PC-3 (cell line): ENCODE data around the gene OR14A16. TPM values are rescaled to one million over a fixed set of nuclear protein-coding genes. Genes with fewer than 3 reads are reported as not detected.
A peak's percentile ranks its signal among the peaks of the same experiment; 100 is the strongest.

ENCODE experiments used
- ATAC-seq: fragments of 200-7000 bp; cut with Tn5 transposase; 2 replicates; pipeline ENCODE4 v1.9.1; 2020; ENCODE audit warnings: mild to moderate bottlenecking, moderate library complexity
- BruUV-seq: library from RNA; stranded (reverse); fragments of 400-500 nt; replicated peaks from 2 replicates; lab custom pipeline; 2021; lab: Mats Ljungman, UMichigan
- CTCF ChIA-PET: fragments of 300-600 bp; sonication (Branson Sonifier 250); formaldehyde crosslinking; loops from one replicate; lab custom pipeline; 2022; ENCODE audit warnings: antibody characterized with exemption; lab: Charles Lee
- POLR2A ChIA-PET: fragments of 300-600 bp; sonication (Branson Sonifier 250); formaldehyde crosslinking; loops from one replicate; lab custom pipeline; 2022; ENCODE audit warnings: antibody characterized with exemption; ENCODE audit not compliant: unreplicated experiment; lab: Charles Lee
- DNase-seq: peaks from one replicate; pipeline ENCODE4 v3.0.0-alpha.2; 2015
- H2AFZ ChIP-seq: fragments of 300-600 bp; sonication (generic); 2 replicates; pipeline ENCODE4 v1.6.0; 2016; ENCODE audit warnings: antibody characterized with exemption, low read length
- H3F3A ChIP-seq: fragments of 300-600 bp; sonication (generic); one replicate; pipeline ENCODE4 v1.6.0; 2017; ENCODE audit warnings: antibody characterized with exemption, low read length, control low read depth, mild to moderate bottlenecking; ENCODE audit not compliant: unreplicated experiment
- H3K27ac ChIP-seq: fragments of 300-600 bp; sonication (generic); 2 replicates; pipeline ENCODE4 v1.5.1; 2016; ENCODE audit warnings: mild to moderate bottlenecking, low read length
- H3K27me3 ChIP-seq: fragments of 300-600 bp; sonication (generic); 2 replicates; pipeline ENCODE4 v1.6.1; 2016; ENCODE audit warnings: low read length, mixed read lengths
- H3K36me3 ChIP-seq: fragments of 300-600 bp; sonication (generic); 2 replicates; pipeline ENCODE4 v1.6.1; 2016; ENCODE audit warnings: low read depth, mixed run types, low read length, mixed read lengths
- H3K4me1 ChIP-seq: fragments of 300-600 bp; sonication (generic); 2 replicates; pipeline ENCODE4 v1.5.1; 2016; ENCODE audit warnings: low read length; ENCODE audit not compliant: insufficient read depth
- H3K4me2 ChIP-seq: fragments of 300-600 bp; sonication (generic); 2 replicates; pipeline ENCODE4 v1.6.0; 2016; ENCODE audit warnings: low read length
- H3K4me3 ChIP-seq: fragments of 300-600 bp; sonication (generic); 2 replicates; pipeline ENCODE4 v1.5.1; 2016; ENCODE audit warnings: mild to moderate bottlenecking, low read length, mixed read lengths
- H3K79me2 ChIP-seq: fragments of 300-600 bp; sonication (generic); 2 replicates; pipeline ENCODE4 v1.6.1; 2017; ENCODE audit warnings: low read length, mixed read lengths
- H3K9ac ChIP-seq: fragments of 300-600 bp; sonication (generic); 2 replicates; pipeline ENCODE4 v1.6.0; 2016; ENCODE audit warnings: mild to moderate bottlenecking, low read length
- H3K9me2 ChIP-seq: fragments of 300-600 bp; sonication (generic); replicated peaks from 2 replicates; pipeline ENCODE4 v1.6.1; 2016; ENCODE audit warnings: mixed run types, low read length, mixed read lengths
- H3K9me3 ChIP-seq: fragments of 300-600 bp; sonication (generic); 2 replicates; pipeline ENCODE4 v1.6.1; 2016; ENCODE audit warnings: low read length, mixed read lengths
- H4K20me1 ChIP-seq: fragments of 300-600 bp; sonication (generic); 2 replicates; pipeline ENCODE4 v1.6.1; 2016; ENCODE audit warnings: low read length, mixed read lengths
- EZH2 ChIP-seq: fragments of 300-600 bp; sonication (generic); IDR thresholded peaks from one replicate; pipeline ENCODE4 v1.6.1; 2017; ENCODE audit warnings: antibody characterized with exemption, mild to moderate bottlenecking, low read length; ENCODE audit not compliant: unreplicated experiment
- EZH2phosphoT487 ChIP-seq: fragments of 300-600 bp; sonication (generic); IDR thresholded peaks from 2 replicates; pipeline ENCODE4 v1.6.1; 2018; ENCODE audit warnings: mild to moderate bottlenecking, antibody characterized with exemption, low read length, borderline replicate concordance
- intact Hi-C: fragments of 100-400 bp; cut with micrococcal nuclease; formaldehyde crosslinking; loops from 2 replicates; pipeline ENCODE4 v1.9.0; 2023
- total RNA-seq: library from RNA; depleted of rRNA; stranded (reverse); fragments of >200 nt; gene quantifications from 2 replicates; pipeline ENCODE4 v1.2.3, GENCODE V29; 2014
- TF ChIP-seq, protein P1 (sequence below): fragments of 300-600 bp; sonication (generic); conservative IDR thresholded peaks from 2 replicates; pipeline ENCODE4 v1.5.1; 2017; ENCODE audit warnings: antibody characterized with exemption, low read depth, mild to moderate bottlenecking, low read length

Gene OR14A16
- total RNA-seq, 1 experiment from 2014 or later: not detected

DNA sequence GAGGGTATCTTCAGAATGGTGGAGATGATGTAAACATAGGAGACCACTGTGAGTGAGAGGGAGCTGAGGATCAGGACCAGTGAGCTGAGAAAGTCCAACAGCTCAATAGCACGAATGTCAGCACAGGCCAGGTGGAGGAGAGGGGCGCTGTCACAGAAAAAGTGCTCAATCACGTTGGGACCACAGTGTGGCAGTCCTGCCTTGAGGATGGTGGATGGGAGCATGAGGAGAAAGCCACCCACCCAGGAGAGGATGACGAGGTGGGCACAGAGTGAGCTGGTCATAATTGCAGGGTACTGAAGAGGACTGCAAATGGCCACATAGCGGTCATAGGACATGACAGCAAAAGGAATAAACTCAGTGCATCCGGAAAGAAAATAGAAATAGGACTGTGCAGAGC, 9.7 kb upstream of the OR14A16 start:
- no peaks in the 10 kb centered on the region for H3K9me2 ChIP-seq
- intact Hi-C loops: no loop called here
- no peaks in the 10 kb centered on the region for H3F3A ChIP-seq
- no peaks in the 10 kb centered on the region for H3K36me3 ChIP-seq
- no peaks in the 10 kb centered on the region for H3K9me3 ChIP-seq
- no TSS peak for BruUV-seq
- no peak overlapping the region for H3K4me3 ChIP-seq
- no peak overlapping the region for H3K9ac ChIP-seq
- POLR2A ChIA-PET: no interaction called here
- no peaks in the 10 kb centered on the region for H3K27me3 ChIP-seq
- no peak overlapping the region for H2AFZ ChIP-seq
- no peak for TF ChIP-seq EZH2phosphoT487
- TF ChIP-seq, protein P1, sequence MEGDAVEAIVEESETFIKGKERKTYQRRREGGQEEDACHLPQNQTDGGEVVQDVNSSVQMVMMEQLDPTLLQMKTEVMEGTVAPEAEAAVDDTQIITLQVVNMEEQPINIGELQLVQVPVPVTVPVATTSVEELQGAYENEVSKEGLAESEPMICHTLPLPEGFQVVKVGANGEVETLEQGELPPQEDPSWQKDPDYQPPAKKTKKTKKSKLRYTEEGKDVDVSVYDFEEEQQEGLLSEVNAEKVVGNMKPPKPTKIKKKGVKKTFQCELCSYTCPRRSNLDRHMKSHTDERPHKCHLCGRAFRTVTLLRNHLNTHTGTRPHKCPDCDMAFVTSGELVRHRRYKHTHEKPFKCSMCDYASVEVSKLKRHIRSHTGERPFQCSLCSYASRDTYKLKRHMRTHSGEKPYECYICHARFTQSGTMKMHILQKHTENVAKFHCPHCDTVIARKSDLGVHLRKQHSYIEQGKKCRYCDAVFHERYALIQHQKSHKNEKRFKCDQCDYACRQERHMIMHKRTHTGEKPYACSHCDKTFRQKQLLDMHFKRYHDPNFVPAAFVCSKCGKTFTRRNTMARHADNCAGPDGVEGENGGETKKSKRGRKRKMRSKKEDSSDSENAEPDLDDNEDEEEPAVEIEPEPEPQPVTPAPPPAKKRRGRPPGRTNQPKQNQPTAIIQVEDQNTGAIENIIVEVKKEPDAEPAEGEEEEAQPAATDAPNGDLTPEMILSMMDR: peak; percentile 36
- TF ChIP-seq EZH2: no peak
- H4K20me1 ChIP-seq: no peaks in the 10 kb centered on the region
- no peak; the same call in 1 of the 2 replicates for ATAC-seq
- CTCF ChIA-PET: no interaction called here
- no peaks in the 10 kb centered on the region for H3K79me2 ChIP-seq
- H3K4me2 ChIP-seq: no peak overlapping the region
- no peaks in the 10 kb centered on the region for H3K4me1 ChIP-seq
- no peak overlapping the region for H3K27ac ChIP-seq
- no peak for DNase-seq

DNA sequence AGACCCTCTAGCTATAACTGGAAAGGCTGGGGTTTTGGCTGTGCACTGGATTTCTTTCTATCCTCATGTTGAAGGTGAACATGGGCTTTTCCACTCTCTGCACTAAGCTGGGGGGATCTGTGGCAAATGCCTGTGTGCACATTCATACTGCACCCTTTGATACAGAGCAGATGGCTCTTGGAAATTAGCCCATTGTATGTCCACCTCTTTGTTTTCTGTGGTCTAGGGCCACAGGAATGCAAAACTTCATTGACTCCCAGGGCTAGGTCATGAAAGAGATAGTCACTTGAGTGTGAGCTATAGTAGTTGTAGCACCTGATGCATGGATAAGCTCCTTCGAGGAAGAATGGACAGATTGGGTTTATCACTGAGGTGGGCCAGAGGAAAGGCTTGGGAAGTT, 5.7 kb upstream of the OR14A16 start:
- TF ChIP-seq, protein P1: no peak
- TF ChIP-seq EZH2phosphoT487: no peak
- no peak for TF ChIP-seq EZH2
- Histone ChIP-seq H3K4me2 (no peak overlapping the region), H3K9ac (no peak overlapping the region), H3K27me3 (no peaks in the 10 kb centered on the region), H3K4me1 (no peaks in the 10 kb centered on the region), H2AFZ (no peak overlapping the region), H3K36me3 (no peaks in the 10 kb centered on the region), H4K20me1 (no peaks in the 10 kb centered on the region), H3K9me3 (no peaks in the 10 kb centered on the region), H3K9me2 (no peaks in the 10 kb centered on the region), H3K4me3 (no peak overlapping the region), H3K79me2 (no peaks in the 10 kb centered on the region), H3F3A (no peaks in the 10 kb centered on the region), H3K27ac (no peak overlapping the region)
- intact Hi-C loops: loop anchor here (2.0 kb wide), 1 partner anchor 19 kb away; no protein-coding TSS in a partner anchor
- DNase-seq (no peak), ATAC-seq (peak; percentile 13; the same call in 1 of the 2 replicates)
- POLR2A ChIA-PET: no interaction called here
- BruUV-seq: no TSS peak
- CTCF ChIA-PET: no interaction called here

DNA sequence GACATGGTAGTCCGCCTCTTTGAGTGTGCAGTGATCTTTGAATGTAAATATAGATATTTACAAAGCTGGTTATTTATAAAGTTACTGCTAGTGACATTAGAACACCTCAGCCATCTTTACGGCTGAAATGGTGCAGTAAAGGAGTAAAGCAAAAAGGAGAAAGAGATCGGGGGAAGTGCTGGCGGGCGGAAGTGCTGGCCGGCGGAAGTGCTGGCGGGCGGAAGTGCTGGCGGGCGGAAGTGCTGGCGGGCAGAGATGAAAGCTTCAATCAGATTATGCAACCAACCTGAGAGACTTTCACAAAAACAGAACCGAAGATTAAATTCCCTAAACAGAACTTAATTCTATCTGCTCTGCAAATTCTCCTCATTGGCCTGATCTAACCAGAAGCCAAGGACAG, 1.4 kb upstream of the OR14A16 start:
- 0 out of 2 replicates have a peak, but pooled peaks cover 3% of the 10 kb centered on the region for H3K9me2 ChIP-seq
- no peak overlapping the region for H3K4me2 ChIP-seq
- no peak overlapping the region for H3K27ac ChIP-seq
- CTCF ChIA-PET: no interaction called here
- DNase-seq (no peak), ATAC-seq (no peak)
- H3K36me3 ChIP-seq: no peaks in the 10 kb centered on the region
- H4K20me1 ChIP-seq: no peaks in the 10 kb centered on the region
- no peaks in the 10 kb centered on the region for H3K79me2 ChIP-seq
- no peaks in the 10 kb centered on the region for H3K27me3 ChIP-seq
- no peaks in the 10 kb centered on the region for H3K4me1 ChIP-seq
- intact Hi-C loops: no loop called here
- no peak overlapping the region for H3K9ac ChIP-seq
- no peak overlapping the region for H3K4me3 ChIP-seq
- POLR2A ChIA-PET: no interaction called here
- H3K9me3 ChIP-seq: no peaks in the 10 kb centered on the region
- BruUV-seq: no TSS peak
- no peak for TF ChIP-seq EZH2
- TF ChIP-seq EZH2phosphoT487: no peak
- TF ChIP-seq, protein P1: no peak
- no peak overlapping the region for H2AFZ ChIP-seq
- H3F3A ChIP-seq: no peaks in the 10 kb centered on the region
